Upper lobe of left lung (tissue), 6 donors: ENCODE results near the gene NFS1. TPM values are rescaled to one million over a fixed set of nuclear protein-coding genes. Genes with fewer than 3 reads are reported as not detected.

Source experiments
- ATAC-seq, 2 donors: fragments of 200-7000 bp; cut with Tn5 transposase; one replicate each; pipeline ENCODE4 v1.9.1; 2022; ENCODE audit warnings: mild to moderate bottlenecking in 2 of 2, moderate library complexity in 2 of 2; ENCODE audit not compliant: low FRiP score in 2 of 2
- DNase-seq, 2 donors: peaks; one replicate each; pipeline ENCODE4 v3.0.0-alpha.2; 2019 to 2020
- H3K27ac ChIP-seq, 4 donors: fragments of 200-600 bp; sonication (generic); one replicate each; pipeline ENCODE4 v1.5.1; 2016 to 2019
- H3K27me3 ChIP-seq, 4 donors: fragments of 200-600 bp; sonication (generic); one replicate each; pipeline ENCODE4 v1.5.1; 2017 to 2019
- H3K36me3 ChIP-seq, 4 donors: fragments of 200-600 bp; sonication (generic); one replicate each; pipeline ENCODE4 v1.5.1; 2016 to 2019
- H3K4me1 ChIP-seq, 4 donors: fragments of 200-600 bp; sonication (generic); one replicate each; pipeline ENCODE4 v1.5.1; 2018 to 2019
- H3K4me3 ChIP-seq, 4 donors: fragments of 200-600 bp; sonication (generic); one replicate each; pipeline ENCODE4 v1.5.1; 2017 to 2019; ENCODE audit warnings: mild to moderate bottlenecking in 2 of 4, moderate library complexity in 1 of 4
- H3K9me3 ChIP-seq, 4 donors: fragments of 200-600 bp; sonication (generic); one replicate each; pipeline ENCODE4 v1.5.1; 2018 to 2019
- EP300 ChIP-seq, 4 donors: sonication (generic); formaldehyde crosslinking; IDR thresholded peaks; one replicate each; pipeline ENCODE4 v1.5.1; 2017; ENCODE audit warnings: antibody characterized with exemption in 4 of 4, control low read depth in 2 of 4
- POLR2A ChIP-seq, 4 donors: fragments of 450-650 bp; IDR thresholded peaks; one replicate each; pipeline ENCODE4 v1.5.1; 2016 to 2017; ENCODE audit warnings: antibody characterized with exemption in 4 of 4, mild to moderate bottlenecking in 2 of 4
- POLR2AphosphoS5 ChIP-seq, 2 donors: sonication (generic); formaldehyde crosslinking; IDR thresholded peaks; one replicate each; pipeline ENCODE4 v1.5.1; 2017; ENCODE audit warnings: antibody characterized with exemption in 2 of 2
- WGBS, 2 donors: methylation state at CpG; one replicate each; pipeline ENCODE4 v1.1.5; 2017 to 2018; 5-methylcytosine and 5-hydroxymethylcytosine counted together
- total RNA-seq, 6 donors: library from RNA; depleted of rRNA in 4 of 6; stranded (reverse); fragments of >200 nt in 4 of 6; gene quantifications; one replicate each; pipeline versions ENCODE4 v1.1.0 to v1.2.1, GENCODE V29; 2016 to 2021
- TF ChIP-seq, protein P1 (sequence below), 6 experiments: fragments of 450-650 bp in 4 of 6; fragments of 200-600 bp in 2 of 6; sonication (generic) in 2 of 6; IDR thresholded peaks; one replicate each; pipeline ENCODE4 v1.5.1; 2016 to 2019; ENCODE audit warnings: antibody characterized with exemption in 6 of 6
- donor health status: DM: no; HTN: no; CAD: no; lungs with moderate emphysema.
- donor health status: DM: no; HTN: yes; CAD: no; lungs with severe emphysema.

The NFS1 gene
- total RNA-seq, 6 donors from 2014 or later: 16.2 to 90.1 (median 22.6) TPM

DNA sequence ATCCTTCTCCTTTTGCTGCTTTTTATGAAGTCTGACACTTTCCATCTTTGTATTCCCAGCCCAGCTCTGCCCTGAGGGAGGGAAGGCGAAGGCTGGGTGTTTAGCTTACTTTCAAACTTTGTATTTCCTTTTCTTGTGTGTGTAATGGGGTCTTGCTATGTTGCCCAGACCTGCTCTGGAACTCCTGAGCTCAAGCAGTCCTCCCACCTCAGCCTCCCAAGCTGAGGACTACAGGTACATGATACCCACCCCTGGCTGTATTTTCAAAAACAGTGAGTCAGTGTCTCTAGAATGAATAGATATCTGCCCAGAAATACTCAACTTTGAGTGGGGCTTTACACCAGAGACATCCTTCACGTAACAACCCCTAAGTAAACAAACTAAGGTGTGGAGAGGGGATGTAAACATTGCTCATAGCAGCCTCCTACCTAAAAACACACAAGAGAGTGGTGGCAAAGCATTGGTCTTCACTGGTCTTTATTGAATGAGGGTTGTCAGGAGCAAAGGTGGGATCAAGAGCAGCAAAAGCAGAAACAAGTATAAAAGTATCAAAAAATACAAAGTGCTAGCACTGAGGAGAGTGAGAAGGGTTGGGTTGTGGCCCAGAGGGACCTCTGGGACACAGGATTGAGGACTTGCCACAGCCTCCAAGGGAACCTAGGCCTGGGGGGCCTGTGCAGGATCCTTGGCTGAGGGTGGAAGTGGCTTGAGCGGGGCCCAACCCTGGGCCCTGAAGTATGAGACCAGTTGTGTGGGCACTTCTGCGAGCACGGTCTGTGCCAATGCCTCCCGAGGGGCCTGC lies 73.4 kb downstream of the NFS1 start:
- no peak for ATAC-seq
- WGBS, 2 donors: 83 to 89% methylated on average over 6 of the region's 6 CpGs
- Histone ChIP-seq H3K27me3 (no peaks in the 10 kb centered on the region), H3K9me3 (no peaks in the 10 kb centered on the region), H3K4me3 (no peak overlapping the region), H3K36me3 (peaks cover 14 to 69% (median 41%) of the 10 kb centered on the region in 4 donors), H3K4me1 (peaks cover 0 to 11% (median 0%) of the 10 kb centered on the region in 4 donors), H3K27ac (no peak overlapping the region)
- no peak for DNase-seq
- TF ChIP-seq POLR2AphosphoS5 (IDR thresholded peaks at IDR 0.05): no peak
- TF ChIP-seq, protein P1, sequence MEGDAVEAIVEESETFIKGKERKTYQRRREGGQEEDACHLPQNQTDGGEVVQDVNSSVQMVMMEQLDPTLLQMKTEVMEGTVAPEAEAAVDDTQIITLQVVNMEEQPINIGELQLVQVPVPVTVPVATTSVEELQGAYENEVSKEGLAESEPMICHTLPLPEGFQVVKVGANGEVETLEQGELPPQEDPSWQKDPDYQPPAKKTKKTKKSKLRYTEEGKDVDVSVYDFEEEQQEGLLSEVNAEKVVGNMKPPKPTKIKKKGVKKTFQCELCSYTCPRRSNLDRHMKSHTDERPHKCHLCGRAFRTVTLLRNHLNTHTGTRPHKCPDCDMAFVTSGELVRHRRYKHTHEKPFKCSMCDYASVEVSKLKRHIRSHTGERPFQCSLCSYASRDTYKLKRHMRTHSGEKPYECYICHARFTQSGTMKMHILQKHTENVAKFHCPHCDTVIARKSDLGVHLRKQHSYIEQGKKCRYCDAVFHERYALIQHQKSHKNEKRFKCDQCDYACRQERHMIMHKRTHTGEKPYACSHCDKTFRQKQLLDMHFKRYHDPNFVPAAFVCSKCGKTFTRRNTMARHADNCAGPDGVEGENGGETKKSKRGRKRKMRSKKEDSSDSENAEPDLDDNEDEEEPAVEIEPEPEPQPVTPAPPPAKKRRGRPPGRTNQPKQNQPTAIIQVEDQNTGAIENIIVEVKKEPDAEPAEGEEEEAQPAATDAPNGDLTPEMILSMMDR (IDR thresholded peaks at IDR 0.05): no peak
- no peak for TF ChIP-seq EP300 (IDR thresholded peaks at IDR 0.05)
- TF ChIP-seq POLR2A (IDR thresholded peaks at IDR 0.05): no peak

DNA sequence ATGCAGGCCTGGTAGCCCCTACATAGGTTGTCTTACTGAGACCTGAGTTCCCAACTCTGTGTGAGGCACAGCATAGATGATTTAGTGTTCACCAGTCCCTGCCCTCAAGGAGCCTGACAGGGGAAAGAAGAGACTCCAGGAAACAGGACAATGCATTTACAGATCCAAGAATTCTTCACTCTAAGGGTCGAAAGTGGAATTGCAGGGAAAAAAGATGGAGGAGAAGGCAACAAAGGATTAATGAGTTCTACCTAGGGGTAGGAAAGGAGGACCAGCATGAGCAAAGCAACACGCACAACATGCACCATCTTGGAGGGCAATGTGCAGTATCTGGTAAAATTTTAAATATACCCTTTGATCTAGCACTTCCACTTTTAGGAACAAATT lies 77.6 kb downstream of the NFS1 start:
- 94 to 96% methylated on average over 2 of the region's 2 CpGs for WGBS, 2 donors
- H3K9me3 ChIP-seq: no peaks in the 10 kb centered on the region
- ATAC-seq (no peak), DNase-seq (no peak)
- no peak overlapping the region for H3K27ac ChIP-seq
- H3K4me1 ChIP-seq: peaks cover 26 to 34% (median 31%) of the 10 kb centered on the region in 4 donors
- H3K27me3 ChIP-seq: no peaks in the 10 kb centered on the region
- TF ChIP-seq POLR2A (IDR thresholded peaks at IDR 0.05): no peak
- TF ChIP-seq POLR2AphosphoS5 (IDR thresholded peaks at IDR 0.05): no peak
- TF ChIP-seq, protein P1 (IDR thresholded peaks at IDR 0.05): peak in 1 of 6 experiments; percentile 6
- no peak for TF ChIP-seq EP300 (IDR thresholded peaks at IDR 0.05)
- no peak overlapping the region for H3K4me3 ChIP-seq
- H3K36me3 ChIP-seq: peaks cover 8 to 30% (median 14%) of the 10 kb centered on the region in 4 donors

DNA sequence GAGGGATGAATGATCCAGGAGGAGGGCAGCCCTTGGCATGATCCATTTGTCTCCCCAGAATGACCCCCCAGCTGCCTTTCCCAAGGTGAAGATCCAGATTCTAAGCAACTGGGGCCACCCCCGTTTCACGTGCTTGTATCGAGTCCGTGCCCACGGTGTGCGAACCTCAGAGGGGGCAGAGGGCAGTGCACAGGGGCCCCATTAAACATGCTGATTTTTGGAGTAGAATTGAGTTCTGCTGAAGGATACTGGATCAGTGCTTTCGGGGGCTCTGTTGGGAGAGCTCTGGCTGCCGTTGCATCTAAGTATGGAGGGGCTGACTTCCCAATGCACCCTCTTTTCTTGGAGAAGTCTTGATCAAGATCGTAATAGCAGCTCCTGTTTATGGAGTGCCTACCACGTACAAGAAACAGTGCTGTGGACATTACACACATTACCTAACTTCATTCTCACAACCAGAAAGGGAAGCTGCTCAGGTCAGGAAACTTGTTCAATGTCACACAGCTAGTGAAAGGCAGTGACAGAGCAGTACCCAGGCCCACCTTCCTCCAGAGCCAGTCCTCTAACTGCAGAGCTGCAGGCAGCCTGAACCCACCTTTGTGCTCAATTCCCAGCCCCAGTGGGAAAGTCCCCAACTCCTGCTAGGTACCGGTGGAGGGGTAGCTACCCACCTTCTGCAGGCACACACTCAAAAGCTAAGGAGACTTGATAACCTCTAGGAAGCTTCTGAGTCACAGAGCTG lies 78.2 kb downstream of the NFS1 start:
- TF ChIP-seq EP300 (IDR thresholded peaks at IDR 0.05) (no peak), POLR2AphosphoS5 (IDR thresholded peaks at IDR 0.05) (no peak), POLR2A (IDR thresholded peaks at IDR 0.05) (no peak)
- TF ChIP-seq, protein P1 (IDR thresholded peaks at IDR 0.05): no peak
- Histone ChIP-seq H3K27me3 (no peaks in the 10 kb centered on the region), H3K36me3 (peaks cover 2 to 24% (median 8%) of the 10 kb centered on the region in 4 donors), H3K4me3 (no peak overlapping the region), H3K9me3 (no peaks in the 10 kb centered on the region), H3K4me1 (peaks cover 26 to 35% (median 31%) of the 10 kb centered on the region in 4 donors), H3K27ac (no peak overlapping the region)
- WGBS, 2 donors: 86 to 93% methylated on average over 4 to 11 of the region's 11 CpGs
- ATAC-seq: no peak
- DNase-seq: no peak

DNA sequence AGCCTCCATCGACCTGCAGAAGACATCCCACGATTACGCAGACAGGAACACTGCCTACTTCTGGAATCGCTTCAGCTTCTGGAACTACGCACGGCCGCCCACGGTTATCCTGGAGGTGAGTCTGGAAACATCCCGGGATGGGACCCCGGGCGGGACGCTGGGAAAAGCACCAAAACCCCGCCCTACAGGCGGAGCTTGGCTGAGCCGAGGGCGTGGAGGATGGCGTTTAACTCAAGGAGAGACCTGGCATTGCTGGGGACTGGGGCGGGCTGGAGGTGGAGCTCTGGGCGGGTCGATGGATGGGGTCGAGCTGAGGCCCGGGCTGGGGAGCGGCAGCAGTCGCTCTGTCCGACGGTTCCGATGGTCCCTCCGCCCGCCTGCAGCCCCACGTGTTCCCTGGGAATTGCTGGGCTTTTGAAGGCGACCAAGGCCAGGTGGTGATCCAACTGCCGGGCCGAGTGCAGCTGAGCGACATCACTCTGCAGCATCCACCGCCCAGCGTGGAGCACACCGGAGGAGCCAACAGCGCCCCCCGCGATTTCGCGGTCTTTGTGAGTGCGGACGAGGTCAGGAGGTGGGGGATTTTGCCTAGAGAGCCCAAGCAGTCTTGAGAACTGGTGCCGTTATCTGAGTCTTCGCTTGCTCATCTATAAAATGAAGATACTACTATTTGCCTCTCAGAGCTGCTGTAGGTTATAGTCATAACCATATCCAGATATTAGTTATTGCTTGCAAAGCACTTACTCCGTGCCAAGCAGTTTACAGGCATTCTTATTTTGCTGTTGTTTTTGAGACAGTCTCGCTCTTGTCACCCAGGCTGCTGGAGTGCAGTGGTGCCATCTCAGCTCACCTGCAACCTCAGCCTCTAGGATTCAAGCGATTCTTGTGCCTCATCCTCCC lies 79.7 kb downstream of the NFS1 start:
- H3K9me3 ChIP-seq: no peaks in the 10 kb centered on the region
- peak; percentile 39 to 61 for ATAC-seq
- no peaks in the 10 kb centered on the region for H3K27me3 ChIP-seq
- 7 to 12% methylated on average over 20 to 37 of the region's 49 CpGs for WGBS, 2 donors
- peak overlapping the region; percentile 30 to 64 (median 44) for H3K4me3 ChIP-seq
- H3K36me3 ChIP-seq: peaks cover 0 to 10% (median 0%) of the 10 kb centered on the region in 4 donors
- peak; percentile 83 to 91 for DNase-seq
- H3K4me1 ChIP-seq: peaks cover 32 to 43% (median 37%) of the 10 kb centered on the region in 4 donors
- TF ChIP-seq POLR2AphosphoS5 (IDR thresholded peaks at IDR 0.05) (no peak), POLR2A (IDR thresholded peaks at IDR 0.05) (peak in 1 of 4 donors; percentile 6)
- TF ChIP-seq, protein P1 (IDR thresholded peaks at IDR 0.05): peak in 5 of 6 experiments; percentile 19 to 43 (median 27)
- peak overlapping the region in 2 of 4 donors; percentile 28 to 38 for H3K27ac ChIP-seq
